ENCODE data around the gene HTRA3.
"Not testable (repeated sequence)": the region's sequence is repeated elsewhere in the genome, so short reads cannot be mapped to it uniquely, and the experiment has no call there.

GRCh38 chr4:8349236-8349635 lies 79.7 kb downstream of the HTRA3 start:
- not testable (repeated sequence) for TF ChIP-seq ZNF560 (tag by site-specific recombination; IDR thresholded peaks at IDR 0.05; ENCODE audit: borderline replicate concordance); CTCF (tag by site-specific recombination; IDR thresholded peaks at IDR 0.05); ZNF792 (tag by site-specific recombination; IDR thresholded peaks at IDR 0.05); YY1 (tag by site-specific recombination; IDR thresholded peaks at IDR 0.05); ZNF747 (tag by site-specific recombination; IDR thresholded peaks at IDR 0.05); ZIC2 (tag by site-specific recombination; IDR thresholded peaks at IDR 0.05)

Measured in HEK293 (cell line).